Panc1 (cell line): Measurements from ENCODE around the gene RNU6-7. TPM values are rescaled to one million over a fixed set of nuclear protein-coding genes. Genes with fewer than 3 reads are reported as not detected.

ENCODE experiments used
- ATAC-seq: fragments of 200-7000 bp; cut with Tn5 transposase; 2 replicates; pipeline ENCODE4 v1.9.1; 2020; ENCODE audit warnings: mild to moderate bottlenecking, moderate library complexity
- BruUV-seq: library from RNA; stranded (reverse); fragments of 400-500 nt; replicated peaks from 2 replicates; lab custom pipeline; 2021; lab: Mats Ljungman, UMichigan
- CTCF ChIA-PET: fragments of 300-600 bp; sonication (Branson Sonifier 250); formaldehyde crosslinking; loops from one replicate; lab custom pipeline; 2022; ENCODE audit warnings: antibody characterized with exemption; lab: Charles Lee
- POLR2A ChIA-PET: fragments of 300-600 bp; sonication (Branson Sonifier 250); formaldehyde crosslinking; loops from one replicate; lab custom pipeline; 2022; ENCODE audit warnings: antibody characterized with exemption; lab: Charles Lee
- DNase-seq: peaks from one replicate; pipeline ENCODE4 v3.0.0-alpha.2; 2010; ENCODE audit warnings: low read depth, low spot score
- H3K27ac ChIP-seq: 2 replicates; pipeline ENCODE4 v1.5.1; 2011; ENCODE audit warnings: mild to moderate bottlenecking, low read length, inconsistent platforms
- H3K27me3 ChIP-seq: fragments of 200-500 bp; sonication (Bioruptor generic); 2 replicates; pipeline ENCODE4 v1.6.0; 2014; ENCODE audit warnings: low read length, inconsistent platforms; ENCODE audit not compliant: control insufficient read depth, insufficient read depth
- H3K36me3 ChIP-seq: fragments of 200-500 bp; sonication (Bioruptor generic); 2 replicates; pipeline ENCODE4 v1.5.1; 2014; ENCODE audit warnings: inconsistent platforms, mild to moderate bottlenecking, low read length, moderate library complexity; ENCODE audit not compliant: control insufficient read depth, insufficient read depth
- H3K4me1 ChIP-seq: 2 replicates; pipeline ENCODE4 v1.5.1; 2011; ENCODE audit warnings: inconsistent platforms, mild to moderate bottlenecking, low read length, moderate library complexity; ENCODE audit not compliant: control insufficient read depth, insufficient read depth
- H3K4me3 ChIP-seq, 2 experiments: 2 replicates each; pipeline ENCODE4 v1.5.1; 2011 to 2012; ENCODE audit warnings: low read depth in 2 of 2, low read length in 2 of 2, mild to moderate bottlenecking in 2 of 2, inconsistent platforms in 1 of 2, moderate library complexity in 1 of 2
- H3K9me3 ChIP-seq: fragments of 200-500 bp; sonication (Bioruptor generic); 2 replicates; pipeline ENCODE4 v1.5.1; 2014; ENCODE audit warnings: low read depth, mild to moderate bottlenecking, inconsistent platforms, low read length, moderate library complexity; ENCODE audit not compliant: control insufficient read depth, insufficient read depth
- CTCF ChIP-seq: fragments of 450-650 bp; IDR thresholded peaks from 2 replicates; pipeline ENCODE4 v1.5.1; 2017; ENCODE audit warnings: mild to moderate bottlenecking
- POLR2AphosphoS5 ChIP-seq: IDR thresholded peaks from 2 replicates; pipeline ENCODE4 v1.6.1; 2012; ENCODE audit warnings: mild to moderate bottlenecking, low read depth, low read length, moderate library complexity
- REST ChIP-seq, 2 experiments: IDR thresholded peaks; 2 replicates each; pipeline ENCODE4 v1.6.1; 2011 to 2012; ENCODE audit warnings: low read depth in 2 of 2, control low read depth in 1 of 2, low read length in 1 of 2, mild to moderate bottlenecking in 1 of 2, moderate library complexity in 1 of 2; ENCODE audit not compliant: insufficient read depth in 1 of 2
- SIN3A ChIP-seq: IDR thresholded peaks from 2 replicates; pipeline ENCODE4 v1.6.1; 2012; ENCODE audit warnings: low read depth, mild to moderate bottlenecking, low read length, moderate library complexity, borderline replicate concordance; ENCODE audit not compliant: insufficient read depth
- TCF7L2 ChIP-seq: IDR thresholded peaks from 2 replicates; pipeline ENCODE4 v1.6.1; 2011; ENCODE audit warnings: mild to moderate bottlenecking, low read depth, low read length, inconsistent platforms
- in situ Hi-C: cut with HindIII; loops from 2 replicates; pipeline ENCODE4 v1.10.0; 2016; ENCODE audit warnings: low sequenced_read_pairs, low pct_unique_long_range_greater_than_20kb
- intact Hi-C: fragments of 100-400 bp; cut with micrococcal nuclease; formaldehyde crosslinking; loops from one replicate; pipeline ENCODE4 v1.10.0; 2022; ENCODE audit not compliant: unreplicated experiment
- total RNA-seq: library from RNA; stranded (reverse); gene quantifications from one replicate; pipeline ENCODE4 v1.2.1, GENCODE V29; 2021; ENCODE audit not compliant: unreplicated experiment

RNU6-7 gene
- total RNA-seq, 1 experiment from 2014 or later = not detected

DNA sequence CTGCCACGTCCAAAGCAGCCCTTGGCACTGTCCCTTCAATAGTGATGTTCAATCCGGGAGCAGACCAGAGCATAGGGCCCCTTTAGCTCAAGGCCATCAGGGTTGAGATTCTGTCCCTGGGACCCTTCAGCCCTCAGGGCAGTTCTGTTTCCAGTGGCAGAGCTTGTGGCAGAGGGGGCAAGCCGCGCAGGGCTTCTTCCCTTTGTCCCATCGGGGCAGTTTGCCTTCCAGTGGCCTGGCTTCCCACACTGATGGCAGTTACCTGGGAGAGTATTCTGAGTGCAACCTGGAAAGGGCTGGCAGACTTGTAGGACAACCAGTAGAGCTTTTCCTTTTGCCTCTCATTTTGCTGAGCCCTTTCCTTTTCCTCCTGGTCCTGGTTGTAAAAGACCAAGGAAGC lies 44.9 kb downstream of the RNU6-7 start:
- CTCF ChIA-PET = no interaction called here
- no peak for ATAC-seq
- Histone ChIP-seq H3K27me3 (no peaks in the 10 kb centered on the region), H3K36me3 (no peaks in the 10 kb centered on the region), H3K4me1 (no peaks in the 10 kb centered on the region), H3K4me3 (no peak overlapping the region), H3K9me3 (no peaks in the 10 kb centered on the region), H3K27ac (no peak overlapping the region)
- in situ Hi-C loops = no loop called here
- BruUV-seq = no TSS peak
- DNase-seq = no peak
- TF ChIP-seq POLR2AphosphoS5 (no peak), REST (IDR thresholded peaks at IDR 0.05; ENCODE audit: insufficient read depth in 1 of 2, low read depth in 2 of 2, low read length in 1 of 2) (no peak), SIN3A (no peak), TCF7L2 (no peak), CTCF (no peak)
- POLR2A ChIA-PET = no interaction called here
- intact Hi-C loops = no loop called here

- no peak for DNase-seq
- CTCF ChIA-PET = no interaction called here
- H3K27me3 ChIP-seq = no peaks in the 10 kb centered on the region
Observed at GRCh38 chr14:32249371-32249770, 47.5 kb downstream of the RNU6-7 start.

More at GRCh38 chr14:32249371-32249770, 47.5 kb downstream of the RNU6-7 start:
- intact Hi-C loops (no loop called here), in situ Hi-C loops (no loop called here)
- no peak overlapping the region for H3K27ac ChIP-seq
- no peaks in the 10 kb centered on the region for H3K9me3 ChIP-seq
- ATAC-seq = no peak
- POLR2A ChIA-PET = no interaction called here
- H3K36me3 ChIP-seq = no peaks in the 10 kb centered on the region
- no peak overlapping the region for H3K4me3 ChIP-seq
- no TSS peak for BruUV-seq
- TF ChIP-seq POLR2AphosphoS5 (no peak), CTCF (no peak), REST (IDR thresholded peaks at IDR 0.05; ENCODE audit: insufficient read depth in 1 of 2, low read depth in 2 of 2, low read length in 1 of 2) (no peak), SIN3A (no peak), TCF7L2 (no peak)
- H3K4me1 ChIP-seq = no peaks in the 10 kb centered on the region
